DMS79 (cell line): ENCODE results near the gene RNASE12.
"Not testable (repeated sequence)": the region's sequence is repeated elsewhere in the genome, so short reads cannot be mapped to it uniquely, and the experiment has no call there.

Experiments
- DNase-seq: peaks from one replicate; lab custom pipeline; 2025; lab: John Stamatoyannopoulos, UW

The RNASE12 gene

DNA sequence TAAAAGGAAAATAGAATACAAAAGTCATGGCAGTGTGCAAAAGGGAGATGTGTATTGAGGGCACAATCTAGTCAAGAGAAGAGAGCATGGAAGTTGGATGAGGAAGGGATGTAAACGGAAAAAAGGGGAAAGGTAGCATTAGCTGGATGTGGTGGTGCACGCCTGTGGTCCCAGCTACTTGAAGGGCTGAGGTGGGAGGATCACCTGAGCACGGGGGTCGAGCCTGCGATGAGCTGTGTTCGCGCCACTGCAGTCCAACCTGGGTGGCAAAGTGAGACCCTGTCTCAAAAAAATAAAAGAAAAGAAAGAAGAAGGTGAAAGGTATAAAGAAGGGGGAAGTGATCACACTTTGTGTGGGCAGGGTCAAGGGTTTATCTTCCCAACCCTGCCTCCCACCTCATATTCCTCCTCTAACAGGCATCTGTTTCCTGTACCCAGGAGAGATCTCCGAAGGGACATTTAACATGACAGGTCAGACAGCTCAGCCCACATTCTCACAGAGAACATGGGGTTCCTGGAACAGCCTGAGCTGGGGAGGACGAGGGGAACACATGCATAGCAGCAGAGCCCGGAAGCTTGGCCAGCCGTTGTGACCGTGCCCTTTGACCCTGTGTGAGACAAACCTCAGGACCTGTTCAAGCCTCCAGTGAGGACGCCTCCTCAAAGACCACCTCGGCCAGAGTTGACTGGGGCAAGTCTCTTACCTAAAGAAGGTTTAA lies 12.2 kb downstream of the RNASE12 start:
- no peak for DNase-seq

DNA sequence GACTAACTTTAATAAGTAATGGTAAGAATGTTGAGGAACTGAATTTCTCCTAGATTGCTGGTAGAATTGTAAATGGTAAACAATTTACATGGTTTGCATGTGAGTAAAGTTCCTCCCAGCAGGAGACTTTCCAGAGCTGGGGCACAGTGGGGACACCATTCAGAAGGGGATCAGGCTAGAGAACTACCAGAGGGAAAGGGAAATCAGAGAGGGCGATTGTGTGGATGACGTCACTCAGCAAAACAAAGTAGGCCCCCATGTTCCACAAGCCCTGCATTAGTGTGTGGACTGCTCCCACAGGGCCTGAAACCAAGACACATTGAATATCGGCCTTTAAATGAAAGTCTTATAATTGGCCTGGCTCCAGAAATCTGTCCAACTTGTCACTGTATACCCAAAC lies 12.9 kb downstream of the RNASE12 start:
- DNase-seq, result no peak

DNA sequence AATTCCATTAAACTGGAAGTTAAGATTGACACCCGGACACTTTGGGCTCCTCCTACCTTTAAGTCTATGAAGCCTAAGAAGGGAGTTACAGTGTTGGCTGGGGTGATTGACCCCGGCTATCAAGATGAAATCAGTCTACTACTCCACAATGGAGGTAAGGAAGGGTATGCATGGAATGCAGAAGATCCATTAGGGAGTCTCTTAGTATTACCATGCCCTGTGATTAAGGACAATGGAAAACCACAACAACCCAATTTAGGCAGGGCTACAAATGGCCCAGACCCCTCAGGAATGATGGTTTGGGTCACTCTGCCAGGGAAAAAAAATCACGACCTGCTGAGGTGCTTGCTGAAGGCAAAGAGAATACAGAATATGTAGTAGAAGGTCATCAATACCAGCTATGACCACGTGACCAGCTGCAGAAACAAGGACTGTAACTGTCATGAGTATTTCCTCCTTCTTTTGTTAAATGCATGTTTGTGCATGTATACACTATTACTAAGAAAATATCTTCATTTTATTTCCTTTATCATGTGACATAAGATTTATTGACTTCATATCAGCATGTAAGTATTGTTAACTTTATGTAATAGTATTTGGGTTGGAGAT lies 18.7 kb downstream of the RNASE12 start:
- not testable (repeated sequence) for DNase-seq

DNA sequence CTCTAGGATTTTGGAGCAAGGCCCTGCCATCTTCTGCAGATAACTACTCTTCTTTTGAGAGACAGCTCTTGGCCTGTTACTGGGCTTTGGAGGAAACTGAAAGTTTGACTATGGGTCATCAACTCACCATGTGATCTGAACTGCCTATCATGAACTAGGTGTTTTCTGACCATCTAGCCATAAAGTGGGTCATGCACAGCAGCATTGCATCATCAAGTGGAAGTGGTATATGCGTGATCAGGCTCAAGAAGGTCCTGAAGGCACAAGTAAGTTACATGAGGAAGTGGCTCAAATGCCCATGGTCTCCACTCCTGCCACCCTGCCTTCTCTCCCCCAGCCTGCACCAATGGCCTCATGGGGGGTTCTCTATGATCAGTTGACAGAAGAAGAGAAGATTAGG lies 20.5 kb downstream of the RNASE12 start:
- not testable (repeated sequence) for DNase-seq

DNA sequence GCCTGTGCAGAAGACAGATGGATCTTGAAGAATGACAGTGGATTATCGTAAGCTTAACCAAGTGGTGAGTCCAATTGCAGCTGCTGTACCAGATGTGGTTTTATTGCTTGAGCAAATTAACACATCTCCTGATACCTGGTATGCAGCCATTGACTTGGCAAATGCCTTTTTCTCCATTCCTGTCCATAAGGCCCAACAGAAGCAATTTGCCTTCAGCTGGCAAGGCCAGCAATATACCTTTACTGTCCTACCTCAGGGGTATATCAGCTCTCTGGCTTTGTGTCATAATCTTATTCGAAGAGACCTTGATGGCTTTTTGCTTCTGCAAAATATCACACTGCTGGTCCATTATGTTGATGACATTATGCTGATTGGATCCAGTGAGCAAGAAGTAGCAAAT lies 21.3 kb downstream of the RNASE12 start:
- not testable (repeated sequence) for DNase-seq

DNA sequence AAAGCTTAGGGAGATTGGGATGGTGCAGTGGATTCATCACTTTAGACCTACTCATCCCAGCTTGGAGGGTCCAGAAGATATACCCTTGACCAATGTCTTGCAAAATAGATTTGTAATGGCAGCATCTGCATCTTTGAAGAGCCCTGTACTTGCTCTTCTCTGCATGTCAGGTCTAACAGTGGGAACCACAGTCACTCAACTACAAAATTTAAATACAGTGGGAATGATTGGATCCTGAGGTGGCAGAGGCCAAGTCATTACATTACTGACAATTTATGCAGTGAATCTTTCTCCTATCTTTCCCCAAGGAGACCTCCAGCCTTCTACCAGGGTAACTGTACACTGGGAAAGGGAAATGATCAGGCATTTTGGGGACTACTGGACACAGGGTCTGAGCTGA lies 22.1 kb downstream of the RNASE12 start:
- DNase-seq, result no peak

DNA sequence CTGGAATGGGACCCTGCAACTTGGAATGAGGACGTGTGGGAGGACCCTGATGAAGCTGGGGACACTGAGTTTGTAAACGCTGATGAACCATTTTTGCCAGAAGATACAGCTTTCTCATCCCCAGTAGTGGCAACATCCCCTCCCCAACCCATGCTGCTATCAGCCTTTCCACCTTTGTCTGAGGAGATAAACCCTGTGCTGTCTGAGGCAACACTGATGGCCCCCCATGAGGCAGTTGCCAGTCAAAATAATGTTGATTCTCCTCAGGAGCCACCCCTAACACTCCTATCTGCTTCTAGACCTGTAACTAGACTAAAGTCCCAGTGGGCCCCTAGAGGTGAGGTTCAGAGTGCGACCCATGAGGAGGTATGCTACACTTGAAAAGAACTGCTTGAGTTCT lies 22.8 kb downstream of the RNASE12 start:
- DNase-seq, result no peak

DNA sequence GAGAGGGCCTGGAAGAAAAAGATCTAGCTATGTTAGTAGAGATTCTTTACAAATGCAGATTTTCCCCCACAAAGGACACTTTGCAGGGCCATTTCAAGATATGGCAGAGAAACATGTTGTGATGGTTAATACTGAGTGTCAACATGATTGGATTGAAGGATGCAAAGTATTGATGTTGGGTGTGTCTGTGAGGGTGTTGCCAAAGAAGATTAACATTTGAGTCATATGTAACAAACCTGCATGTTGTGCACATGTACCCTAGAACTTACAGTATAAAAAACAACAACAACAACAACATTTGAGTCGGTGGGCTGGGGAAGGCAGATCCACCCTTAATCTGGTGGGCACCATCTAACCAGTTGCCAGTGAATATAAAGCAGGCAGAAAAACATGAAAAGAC lies 24.0 kb downstream of the RNASE12 start:
- DNase-seq, result not testable (repeated sequence)

DNA sequence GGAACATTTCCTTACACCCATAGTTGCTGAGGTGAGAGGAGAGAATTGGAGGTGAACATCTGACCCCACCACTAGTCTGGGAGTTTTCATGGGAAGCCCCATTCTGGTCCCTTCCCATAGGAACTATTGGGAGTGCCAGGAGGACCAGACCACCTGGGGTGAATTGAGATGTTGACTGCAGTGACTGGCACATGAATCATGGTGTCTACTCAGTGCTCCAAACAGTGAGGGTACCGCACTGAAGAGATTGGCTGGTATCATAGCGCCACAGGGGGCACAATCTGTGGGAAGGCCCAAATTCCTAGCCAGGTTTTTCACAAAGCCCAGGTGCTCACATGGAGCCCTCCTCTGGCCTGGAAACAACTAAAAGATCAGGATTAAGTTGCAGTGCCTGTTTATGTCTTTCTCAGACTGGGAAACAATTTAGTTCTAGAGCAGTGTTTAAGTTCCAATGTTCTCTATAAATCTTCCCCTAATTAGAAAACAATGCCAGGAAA lies 26.6 kb downstream of the RNASE12 start:
- DNase-seq, result no peak

DNA sequence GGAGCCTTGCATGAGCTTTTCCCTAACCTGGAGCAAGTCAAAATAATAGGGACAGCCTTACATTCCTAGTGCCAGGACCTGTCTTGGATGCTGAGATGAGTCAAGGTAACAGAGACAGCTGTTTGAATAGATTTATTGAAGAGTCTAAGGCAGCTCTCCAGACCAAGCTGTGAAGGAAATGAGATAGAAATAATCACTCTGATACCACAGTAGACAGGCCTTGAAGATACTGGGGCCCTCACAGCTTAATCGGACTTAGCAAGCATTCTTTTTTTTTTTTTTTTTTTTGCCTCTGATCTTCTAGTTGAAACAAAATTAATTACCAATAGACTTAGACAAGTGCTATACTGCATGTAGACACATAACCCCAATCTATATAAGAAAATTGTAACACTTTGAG lies 27.2 kb downstream of the RNASE12 start:
- DNase-seq, result no peak

DNA sequence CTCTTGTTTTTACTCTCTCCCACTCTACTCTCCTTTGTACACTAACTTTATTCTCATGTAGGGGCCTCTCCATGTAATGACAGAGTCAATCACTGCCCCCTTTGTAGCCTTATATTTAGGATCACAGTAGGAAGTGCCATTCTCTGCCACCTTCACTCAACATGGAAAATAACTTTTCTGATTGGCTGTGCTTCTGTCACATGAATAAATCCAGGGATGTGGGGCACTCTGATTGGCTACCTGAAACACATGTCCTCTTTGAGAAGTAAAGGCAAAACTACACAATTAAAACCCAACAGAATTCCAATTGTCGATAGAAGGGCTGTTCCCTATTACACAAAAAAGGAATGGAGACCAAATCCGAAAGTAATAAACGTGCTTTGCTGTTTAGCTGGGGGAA lies 30.2 kb downstream of the RNASE12 start, which contains the start of gene RNASE9:
TSS of gene RNASE9 (minus strand) at position 87 of the 400 bp plus-strand sequence.
- no peak for DNase-seq

DNA sequence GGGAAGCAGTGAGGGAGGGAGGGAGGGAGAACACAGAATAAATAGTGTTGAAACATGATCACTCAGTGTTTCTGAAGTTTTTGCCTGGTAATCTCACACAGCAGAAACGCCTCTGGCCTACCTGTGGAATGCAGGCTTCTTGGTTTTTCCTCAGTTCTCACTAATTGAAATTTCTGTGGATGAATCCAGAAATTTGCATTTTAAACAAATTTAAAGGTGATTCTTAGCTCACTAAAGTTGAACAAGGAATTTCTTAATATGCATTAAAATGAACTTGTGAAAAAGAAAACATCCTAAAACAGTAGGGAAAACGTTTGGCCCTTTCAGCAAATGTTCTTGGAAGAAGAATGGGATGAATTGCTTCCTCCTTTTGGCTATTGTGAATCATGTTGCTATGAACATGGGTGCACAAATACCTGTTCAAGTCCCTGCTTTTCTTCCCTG lies 31.7 kb downstream of the RNASE12 start:
- DNase-seq, result no peak

DNA sequence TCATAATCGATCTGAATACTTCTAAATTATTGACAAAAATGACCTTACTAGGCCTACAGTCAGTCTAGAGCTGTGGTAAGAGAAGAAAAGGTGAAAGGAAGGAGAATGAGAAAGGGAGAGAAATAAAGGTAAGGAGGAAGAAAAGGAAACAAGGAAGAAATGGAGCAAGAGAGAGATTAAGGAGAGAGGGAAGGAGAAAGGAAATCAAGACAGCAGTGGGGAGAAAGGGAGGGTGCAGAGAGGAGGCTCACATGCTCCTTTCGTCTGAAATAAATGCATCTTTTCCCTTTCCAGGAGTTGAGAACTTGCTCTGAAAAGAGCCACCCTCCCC lies 34.0 kb downstream of the RNASE12 start:
- DNase-seq, result no peak

DNA sequence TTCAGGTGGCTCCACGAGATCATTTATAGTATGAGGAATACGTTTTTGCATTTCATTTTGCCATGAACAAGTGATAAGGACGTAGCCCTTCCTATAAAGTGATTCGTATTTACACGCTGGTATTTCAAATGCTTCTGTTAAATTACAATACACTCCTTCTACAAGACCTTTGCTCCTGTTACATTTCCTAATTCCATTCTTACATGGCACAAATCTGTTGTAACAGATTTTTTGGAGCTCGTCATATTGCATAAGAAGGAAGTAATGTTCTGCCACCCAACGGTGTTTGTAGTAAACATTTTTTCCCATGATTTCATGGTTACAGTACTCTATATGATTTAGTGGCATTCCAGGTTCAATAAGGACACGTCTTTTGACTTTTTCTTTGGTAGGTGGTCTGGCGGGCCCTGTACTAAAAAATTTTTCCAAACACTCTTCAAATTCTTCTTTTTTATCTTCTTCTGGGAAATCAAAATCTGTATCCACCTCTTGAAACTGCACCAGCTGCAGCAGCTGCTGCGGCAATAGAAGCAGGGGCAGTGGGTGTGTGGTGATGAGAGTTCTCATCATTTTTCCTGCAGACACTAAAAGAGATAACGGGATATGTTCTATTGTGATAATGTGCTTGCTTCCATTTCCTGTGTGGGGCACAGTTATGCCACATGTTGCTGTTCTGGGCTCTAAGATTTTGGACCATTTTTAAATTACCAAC lies 34.5 kb downstream of the RNASE12 start:
- no peak for DNase-seq

DNA sequence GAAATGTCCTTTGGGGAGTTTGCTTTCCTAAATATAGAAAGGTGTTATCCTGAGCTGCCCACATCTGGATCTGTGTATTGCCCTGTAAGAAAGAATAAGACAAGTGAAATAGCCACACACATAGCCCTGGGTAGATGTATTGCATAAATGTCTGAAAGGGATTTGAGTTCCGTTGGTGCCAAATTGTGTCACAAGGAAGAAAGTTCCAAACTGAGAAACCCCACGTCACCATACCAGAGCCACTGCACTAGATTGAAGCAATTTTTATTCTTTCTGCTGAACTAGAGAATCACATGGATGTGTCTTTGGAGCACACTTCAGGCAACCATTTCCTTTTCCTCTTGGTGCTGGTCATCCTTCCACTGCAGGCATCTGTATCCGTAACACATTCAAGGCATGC lies 35.3 kb downstream of the RNASE12 start:
- no peak for DNase-seq

DNA sequence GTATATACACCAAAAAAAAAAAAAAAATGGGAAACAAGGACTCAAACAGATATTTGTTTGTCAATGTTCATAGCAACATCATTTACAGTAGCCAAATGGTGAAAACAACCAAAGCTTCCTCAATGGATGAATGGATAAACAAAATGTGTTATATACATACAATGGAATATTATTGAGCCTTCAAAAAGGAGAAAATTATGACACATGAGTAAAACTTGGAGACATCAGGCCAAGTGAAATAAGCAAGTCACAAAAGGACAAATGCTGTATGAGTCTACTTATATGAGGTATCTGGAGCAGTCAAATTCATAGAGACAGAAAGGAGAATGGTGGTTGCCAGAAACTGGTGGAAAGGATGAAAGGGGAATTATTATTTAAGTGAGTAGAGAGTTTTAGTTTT lies 38.2 kb downstream of the RNASE12 start:
- no peak for DNase-seq

DNA sequence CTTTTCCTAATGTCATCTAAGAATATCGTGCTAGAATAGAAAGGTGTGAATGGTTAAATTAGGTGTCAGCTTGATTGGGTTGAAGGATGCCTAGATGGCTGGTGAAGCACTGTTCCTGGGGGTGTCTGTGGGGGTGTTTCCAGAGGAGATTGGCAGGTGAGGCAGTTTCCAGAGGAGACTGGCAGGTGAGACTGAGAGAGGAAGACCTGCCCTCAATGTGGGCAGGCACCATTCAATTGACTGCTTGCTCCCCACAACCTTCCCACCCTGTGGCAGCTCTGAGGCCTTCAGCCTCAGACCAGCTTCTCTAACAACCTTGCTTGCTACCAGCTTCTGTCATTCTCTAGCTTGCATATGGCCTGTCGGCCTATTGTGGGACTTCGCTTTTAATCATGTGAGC lies 39.6 kb downstream of the RNASE12 start:
- no peak for DNase-seq

DNA sequence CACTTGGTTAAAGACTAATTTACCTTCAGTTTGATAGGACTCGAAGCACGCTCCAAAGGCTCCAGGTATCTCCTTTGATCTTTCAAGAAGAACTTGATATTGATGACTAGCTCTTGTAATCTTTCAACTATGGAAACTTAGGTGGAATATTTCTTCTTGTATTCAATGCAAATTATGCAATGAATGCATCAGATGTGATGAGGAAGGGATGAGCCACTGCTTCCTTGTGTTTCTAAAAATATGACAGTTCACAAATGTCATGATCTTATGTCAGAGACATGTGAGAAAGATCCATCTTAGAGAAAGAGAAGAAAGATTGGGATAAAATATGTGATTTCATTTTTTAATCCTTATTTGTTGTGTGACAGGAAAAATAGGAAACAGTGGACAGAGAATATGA lies 40.2 kb downstream of the RNASE12 start:
- DNase-seq, result no peak

DNA sequence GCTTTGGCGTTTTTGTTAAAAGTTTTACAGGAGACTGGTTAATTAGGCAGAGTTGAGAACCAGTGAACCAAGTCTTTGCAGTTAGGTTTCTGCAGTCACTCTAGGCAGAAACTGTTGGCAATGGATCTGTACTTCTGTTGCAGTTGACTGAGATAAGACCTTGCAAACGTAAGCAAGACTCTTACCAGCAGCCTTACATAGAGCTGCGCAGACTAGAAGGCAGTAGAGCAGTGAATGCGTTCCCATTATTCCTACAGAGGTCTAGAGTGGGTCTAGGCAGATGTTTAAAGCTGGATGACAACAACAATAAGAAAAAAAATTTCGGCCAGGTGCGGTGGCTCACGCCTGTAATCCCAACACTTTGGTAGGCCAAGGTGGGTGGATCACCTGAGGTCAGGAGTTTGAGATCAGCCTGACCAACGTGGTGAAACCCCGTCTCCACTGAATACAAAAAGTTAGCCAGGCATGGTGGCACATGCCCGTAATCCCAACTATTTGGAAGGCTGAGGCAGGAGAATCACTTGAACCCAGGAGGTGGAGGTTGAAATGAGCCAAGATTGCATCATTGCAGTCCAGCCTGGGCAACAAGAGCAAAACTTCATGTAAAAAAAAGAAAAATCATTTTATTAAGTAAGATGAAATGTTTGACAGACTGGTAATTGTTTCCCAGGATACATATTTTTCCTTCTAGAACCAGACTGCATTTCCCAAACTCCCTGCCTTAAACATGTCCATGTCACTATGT lies 42.6 kb downstream of the RNASE12 start:
- no peak for DNase-seq

DNA sequence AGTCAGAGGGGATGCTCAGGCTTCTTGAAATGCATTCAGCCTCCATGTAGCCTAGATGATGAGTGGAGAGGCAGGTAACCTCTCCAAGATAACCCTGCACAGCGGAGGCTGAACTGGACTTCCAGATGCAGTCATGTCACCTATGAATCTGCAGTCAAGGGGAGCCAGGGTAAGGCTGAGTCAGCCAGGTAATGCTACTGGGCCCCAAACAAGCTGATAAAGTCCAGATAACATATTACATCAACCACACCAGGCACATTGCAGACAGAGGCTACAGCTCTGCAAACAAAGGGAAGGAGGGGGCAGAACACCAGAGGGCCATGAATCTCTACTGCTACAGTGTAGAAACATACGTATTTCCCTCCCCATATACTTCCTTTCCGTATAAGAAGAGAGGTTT lies 44.3 kb downstream of the RNASE12 start:
- DNase-seq, result no peak
